Measurements from ENCODE around the gene CSMD2.

CSMD2 gene

GRCh38 chr1:33494929-33495328 is 670.1 kb downstream of the CSMD2 start:
- Histone ChIP-seq H3K27ac (ENCODE audit: low read length) (no peak overlapping the region), H3K4me1 (ENCODE audit: control insufficient read depth in 1 of 2, insufficient read depth in 2 of 2, low read length in 2 of 2) (no peaks in the 10 kb centered on the region), H3K36me3 (ENCODE audit: control insufficient read depth in 1 of 2, insufficient read depth in 2 of 2, low read length in 2 of 2) (peaks cover 39 to 74% of the 10 kb centered on the region in 2 donors), H3K4me3 (ENCODE audit: low read depth in 1 of 2, low read length in 2 of 2) (peak overlapping the region in 1 of 2 donors; percentile 51), H3K9me3 (ENCODE audit: control insufficient read depth in 1 of 2, low read length in 2 of 2) (peaks cover 36 to 64% of the 10 kb centered on the region in 2 donors), H3K27me3 (ENCODE audit: low read depth, low read length) (no peaks in the 10 kb centered on the region)

GRCh38 chr1:33488624-33489023 is 676.4 kb downstream of the CSMD2 start:
- Histone ChIP-seq H3K9me3 (ENCODE audit: control insufficient read depth in 1 of 2, low read length in 2 of 2) (peaks cover 8 to 10% of the 10 kb centered on the region in 2 donors), H3K27ac (ENCODE audit: low read length) (no peak overlapping the region), H3K36me3 (ENCODE audit: control insufficient read depth in 1 of 2, insufficient read depth in 2 of 2, low read length in 2 of 2) (peaks cover 43 to 78% of the 10 kb centered on the region in 2 donors), H3K4me1 (ENCODE audit: control insufficient read depth in 1 of 2, insufficient read depth in 2 of 2, low read length in 2 of 2) (no peaks in the 10 kb centered on the region), H3K27me3 (ENCODE audit: low read depth, low read length) (no peaks in the 10 kb centered on the region), H3K4me3 (ENCODE audit: low read depth in 1 of 2, low read length in 2 of 2) (no peak overlapping the region)

- Histone ChIP-seq H3K36me3 (ENCODE audit: control insufficient read depth in 1 of 2, insufficient read depth in 2 of 2, low read length in 2 of 2) (peaks cover 4 to 43% of the 10 kb centered on the region in 2 donors), H3K27me3 (ENCODE audit: low read depth, low read length) (no peaks in the 10 kb centered on the region), H3K27ac (ENCODE audit: low read length) (no peak overlapping the region), H3K4me3 (ENCODE audit: low read depth in 1 of 2, low read length in 2 of 2) (no peak overlapping the region), H3K4me1 (ENCODE audit: control insufficient read depth in 1 of 2, insufficient read depth in 2 of 2, low read length in 2 of 2) (no peaks in the 10 kb centered on the region), H3K9me3 (ENCODE audit: control insufficient read depth in 1 of 2, low read length in 2 of 2) (no peaks in the 10 kb centered on the region)
Observed at GRCh38 chr1:33482412-33482811, 682.6 kb downstream of the CSMD2 start.

GRCh38 chr1:33477451-33477850 is 687.6 kb downstream of the CSMD2 start:
- H3K27ac ChIP-seq (ENCODE audit: low read length), result no peak overlapping the region
- no peaks in the 10 kb centered on the region for H3K9me3 ChIP-seq (ENCODE audit: control insufficient read depth in 1 of 2, low read length in 2 of 2)
- H3K4me3 ChIP-seq (ENCODE audit: low read depth in 1 of 2, low read length in 2 of 2), result no peak overlapping the region
- H3K36me3 ChIP-seq (ENCODE audit: control insufficient read depth in 1 of 2, insufficient read depth in 2 of 2, low read length in 2 of 2), result peaks cover 0 to 17% of the 10 kb centered on the region in 2 donors
- H3K27me3 ChIP-seq (ENCODE audit: low read depth, low read length), result no peaks in the 10 kb centered on the region
- peaks cover 4 to 11% of the 10 kb centered on the region in 2 donors for H3K4me1 ChIP-seq (ENCODE audit: control insufficient read depth in 1 of 2, insufficient read depth in 2 of 2, low read length in 2 of 2)

DNA sequence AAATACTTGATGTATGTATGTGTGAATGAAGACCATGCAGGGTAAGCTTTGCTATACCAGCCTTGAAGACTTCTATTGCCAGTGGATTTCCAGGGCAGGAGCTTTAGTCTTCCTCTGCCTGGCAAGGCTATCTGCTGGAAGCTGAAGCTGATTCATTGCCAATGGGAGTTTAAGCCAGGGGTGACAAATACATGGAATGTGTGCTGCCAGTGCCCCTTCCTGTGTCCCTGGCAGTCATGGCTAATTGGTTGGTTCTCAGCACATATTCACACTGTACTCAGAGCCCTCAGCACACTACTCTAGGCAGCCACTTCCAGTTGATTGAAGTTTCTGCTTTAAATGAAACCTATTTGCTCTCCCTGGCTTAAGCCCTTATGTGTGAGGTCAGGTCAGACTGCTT is 691.1 kb downstream of the CSMD2 start:
- H3K4me3 ChIP-seq (ENCODE audit: low read depth in 1 of 2, low read length in 2 of 2), result no peak overlapping the region

GRCh38 chr1:33472269-33472980 is 692.6 kb downstream of the CSMD2 start, which contains the start of gene ZSCAN20:
TSS of gene ZSCAN20 (plus strand) at chr1:33472645. CDS start at chr1:33479289, 6,644 bp downstream.
- Histone ChIP-seq H3K4me1 (ENCODE audit: control insufficient read depth in 1 of 2, insufficient read depth in 2 of 2, low read length in 2 of 2) (peaks cover 4 to 28% of the 10 kb centered on the region in 2 donors), H3K4me3 (ENCODE audit: low read depth in 1 of 2, low read length in 2 of 2) (peak within 1 kb of the TSS; percentile 69 to 81), H3K9me3 (ENCODE audit: control insufficient read depth in 1 of 2, low read length in 2 of 2) (no peaks in the 10 kb centered on the region), H3K27ac (ENCODE audit: low read length) (peak within 1 kb of the TSS; percentile 82), H3K36me3 (ENCODE audit: control insufficient read depth in 1 of 2, insufficient read depth in 2 of 2, low read length in 2 of 2) (no peaks in the 10 kb centered on the region), H3K27me3 (ENCODE audit: low read depth, low read length) (no peaks in the 10 kb centered on the region)

More for the DNA sequence above, 691.1 kb downstream of the CSMD2 start:
- no peaks in the 10 kb centered on the region for H3K27me3 ChIP-seq (ENCODE audit: low read depth, low read length)
- H3K4me1 ChIP-seq (ENCODE audit: control insufficient read depth in 1 of 2, insufficient read depth in 2 of 2, low read length in 2 of 2), result peaks cover 4 to 28% of the 10 kb centered on the region in 2 donors
- peaks cover 0 to under 1% of the 10 kb centered on the region in 2 donors for H3K36me3 ChIP-seq (ENCODE audit: control insufficient read depth in 1 of 2, insufficient read depth in 2 of 2, low read length in 2 of 2)
- no peak overlapping the region for H3K27ac ChIP-seq (ENCODE audit: low read length)
- no peaks in the 10 kb centered on the region for H3K9me3 ChIP-seq (ENCODE audit: control insufficient read depth in 1 of 2, low read length in 2 of 2)

GRCh38 chr1:33471416-33471815 is 693.6 kb downstream of the CSMD2 start:
- no peaks in the 10 kb centered on the region for H3K36me3 ChIP-seq (ENCODE audit: control insufficient read depth in 1 of 2, insufficient read depth in 2 of 2, low read length in 2 of 2)
- H3K4me1 ChIP-seq (ENCODE audit: control insufficient read depth in 1 of 2, insufficient read depth in 2 of 2, low read length in 2 of 2), result peaks cover 4 to 31% of the 10 kb centered on the region in 2 donors
- H3K9me3 ChIP-seq (ENCODE audit: control insufficient read depth in 1 of 2, low read length in 2 of 2), result no peaks in the 10 kb centered on the region
- no peaks in the 10 kb centered on the region for H3K27me3 ChIP-seq (ENCODE audit: low read depth, low read length)
- H3K4me3 ChIP-seq (ENCODE audit: low read depth in 1 of 2, low read length in 2 of 2), result no peak overlapping the region
- H3K27ac ChIP-seq (ENCODE audit: low read length), result peak overlapping the region; percentile 80

DNA sequence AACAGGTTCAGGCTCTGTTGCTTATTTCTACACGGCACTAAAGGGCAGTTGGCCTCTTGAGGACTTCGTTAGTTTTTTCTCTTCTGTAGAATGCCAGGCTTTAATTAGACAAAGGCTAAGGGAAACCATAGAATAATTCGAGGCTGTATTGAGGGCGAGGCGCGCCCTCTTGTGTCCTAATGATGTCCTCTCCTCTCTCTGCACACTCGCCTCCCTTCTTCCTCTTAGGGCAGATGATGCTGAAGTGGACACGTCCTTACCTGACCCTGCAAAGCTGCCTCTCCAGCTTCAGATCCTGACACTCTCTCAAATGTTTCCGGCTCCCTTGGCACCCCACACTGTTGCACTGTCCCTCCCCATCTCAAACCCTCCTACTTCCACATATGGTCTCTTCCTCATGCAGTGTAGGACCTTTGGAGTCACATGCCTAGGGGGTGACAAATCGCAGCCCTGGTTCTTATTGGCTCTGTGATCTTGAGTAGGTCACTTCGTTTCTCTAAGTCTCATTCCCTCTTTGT is 694.5 kb downstream of the CSMD2 start:
- Histone ChIP-seq H3K4me3 (ENCODE audit: low read depth in 1 of 2, low read length in 2 of 2) (no peak overlapping the region), H3K27ac (ENCODE audit: low read length) (peak overlapping the region; percentile 20)

GRCh38 chr1:33469691-33470090 is 695.3 kb downstream of the CSMD2 start:
- Histone ChIP-seq H3K9me3 (ENCODE audit: control insufficient read depth in 1 of 2, low read length in 2 of 2) (no peaks in the 10 kb centered on the region), H3K27me3 (ENCODE audit: low read depth, low read length) (no peaks in the 10 kb centered on the region), H3K36me3 (ENCODE audit: control insufficient read depth in 1 of 2, insufficient read depth in 2 of 2, low read length in 2 of 2) (no peaks in the 10 kb centered on the region), H3K4me1 (ENCODE audit: control insufficient read depth in 1 of 2, insufficient read depth in 2 of 2, low read length in 2 of 2) (peaks cover 4 to 35% of the 10 kb centered on the region in 2 donors), H3K27ac (ENCODE audit: low read length) (no peak overlapping the region), H3K4me3 (ENCODE audit: low read depth in 1 of 2, low read length in 2 of 2) (no peak overlapping the region)

More for the DNA sequence above, 694.5 kb downstream of the CSMD2 start:
- no peaks in the 10 kb centered on the region for H3K36me3 ChIP-seq (ENCODE audit: control insufficient read depth in 1 of 2, insufficient read depth in 2 of 2, low read length in 2 of 2)
- H3K9me3 ChIP-seq (ENCODE audit: control insufficient read depth in 1 of 2, low read length in 2 of 2), result no peaks in the 10 kb centered on the region
- H3K27me3 ChIP-seq (ENCODE audit: low read depth, low read length), result no peaks in the 10 kb centered on the region
- H3K4me1 ChIP-seq (ENCODE audit: control insufficient read depth in 1 of 2, insufficient read depth in 2 of 2, low read length in 2 of 2), result peaks cover 4 to 35% of the 10 kb centered on the region in 2 donors

DNA sequence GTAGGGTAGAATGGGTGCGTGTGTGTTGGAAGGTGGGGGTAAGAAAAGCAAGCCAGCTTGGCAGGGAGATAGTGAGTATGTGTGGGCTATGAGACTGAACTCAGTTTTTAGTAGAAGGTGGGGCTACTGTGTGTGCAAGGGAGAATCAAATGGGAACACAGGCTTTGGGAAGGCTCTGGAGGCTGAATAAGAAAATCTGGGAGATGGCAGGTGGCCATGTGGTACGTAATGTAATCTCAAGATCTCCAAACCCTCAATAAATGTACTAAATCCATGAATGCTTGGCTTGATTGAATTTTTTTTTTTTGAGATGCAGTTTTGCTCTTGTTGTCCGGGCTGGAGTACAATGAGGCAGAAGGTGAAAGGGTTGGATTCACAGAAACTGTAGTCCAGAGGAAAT is 696.1 kb downstream of the CSMD2 start:
- peaks cover 4 to 35% of the 10 kb centered on the region in 2 donors for H3K4me1 ChIP-seq (ENCODE audit: control insufficient read depth in 1 of 2, insufficient read depth in 2 of 2, low read length in 2 of 2)
- no peaks in the 10 kb centered on the region for H3K36me3 ChIP-seq (ENCODE audit: control insufficient read depth in 1 of 2, insufficient read depth in 2 of 2, low read length in 2 of 2)
- H3K27ac ChIP-seq (ENCODE audit: low read length), result no peak overlapping the region
- H3K27me3 ChIP-seq (ENCODE audit: low read depth, low read length), result no peaks in the 10 kb centered on the region
- no peaks in the 10 kb centered on the region for H3K9me3 ChIP-seq (ENCODE audit: control insufficient read depth in 1 of 2, low read length in 2 of 2)
- H3K4me3 ChIP-seq (ENCODE audit: low read depth in 1 of 2, low read length in 2 of 2), result no peak overlapping the region

GRCh38 chr1:33468531-33468930 is 696.5 kb downstream of the CSMD2 start:
- H3K9me3 ChIP-seq (ENCODE audit: control insufficient read depth in 1 of 2, low read length in 2 of 2), result no peaks in the 10 kb centered on the region
- H3K27me3 ChIP-seq (ENCODE audit: low read depth, low read length), result no peaks in the 10 kb centered on the region
- H3K4me3 ChIP-seq (ENCODE audit: low read depth in 1 of 2, low read length in 2 of 2), result no peak overlapping the region
- peaks cover 4 to 35% of the 10 kb centered on the region in 2 donors for H3K4me1 ChIP-seq (ENCODE audit: control insufficient read depth in 1 of 2, insufficient read depth in 2 of 2, low read length in 2 of 2)
- no peaks in the 10 kb centered on the region for H3K36me3 ChIP-seq (ENCODE audit: control insufficient read depth in 1 of 2, insufficient read depth in 2 of 2, low read length in 2 of 2)
- H3K27ac ChIP-seq (ENCODE audit: low read length), result no peak overlapping the region

Data from muscle layer of duodenum (tissue), 2 donors.